ENCODE results near the gene CENPE.
A peak's percentile ranks its signal among the peaks of the same experiment; 100 is the strongest.
"Not testable (repeated sequence)": the region's sequence is repeated elsewhere in the genome, so short reads cannot be mapped to it uniquely, and the experiment has no call there.

Gene CENPE, protein sequence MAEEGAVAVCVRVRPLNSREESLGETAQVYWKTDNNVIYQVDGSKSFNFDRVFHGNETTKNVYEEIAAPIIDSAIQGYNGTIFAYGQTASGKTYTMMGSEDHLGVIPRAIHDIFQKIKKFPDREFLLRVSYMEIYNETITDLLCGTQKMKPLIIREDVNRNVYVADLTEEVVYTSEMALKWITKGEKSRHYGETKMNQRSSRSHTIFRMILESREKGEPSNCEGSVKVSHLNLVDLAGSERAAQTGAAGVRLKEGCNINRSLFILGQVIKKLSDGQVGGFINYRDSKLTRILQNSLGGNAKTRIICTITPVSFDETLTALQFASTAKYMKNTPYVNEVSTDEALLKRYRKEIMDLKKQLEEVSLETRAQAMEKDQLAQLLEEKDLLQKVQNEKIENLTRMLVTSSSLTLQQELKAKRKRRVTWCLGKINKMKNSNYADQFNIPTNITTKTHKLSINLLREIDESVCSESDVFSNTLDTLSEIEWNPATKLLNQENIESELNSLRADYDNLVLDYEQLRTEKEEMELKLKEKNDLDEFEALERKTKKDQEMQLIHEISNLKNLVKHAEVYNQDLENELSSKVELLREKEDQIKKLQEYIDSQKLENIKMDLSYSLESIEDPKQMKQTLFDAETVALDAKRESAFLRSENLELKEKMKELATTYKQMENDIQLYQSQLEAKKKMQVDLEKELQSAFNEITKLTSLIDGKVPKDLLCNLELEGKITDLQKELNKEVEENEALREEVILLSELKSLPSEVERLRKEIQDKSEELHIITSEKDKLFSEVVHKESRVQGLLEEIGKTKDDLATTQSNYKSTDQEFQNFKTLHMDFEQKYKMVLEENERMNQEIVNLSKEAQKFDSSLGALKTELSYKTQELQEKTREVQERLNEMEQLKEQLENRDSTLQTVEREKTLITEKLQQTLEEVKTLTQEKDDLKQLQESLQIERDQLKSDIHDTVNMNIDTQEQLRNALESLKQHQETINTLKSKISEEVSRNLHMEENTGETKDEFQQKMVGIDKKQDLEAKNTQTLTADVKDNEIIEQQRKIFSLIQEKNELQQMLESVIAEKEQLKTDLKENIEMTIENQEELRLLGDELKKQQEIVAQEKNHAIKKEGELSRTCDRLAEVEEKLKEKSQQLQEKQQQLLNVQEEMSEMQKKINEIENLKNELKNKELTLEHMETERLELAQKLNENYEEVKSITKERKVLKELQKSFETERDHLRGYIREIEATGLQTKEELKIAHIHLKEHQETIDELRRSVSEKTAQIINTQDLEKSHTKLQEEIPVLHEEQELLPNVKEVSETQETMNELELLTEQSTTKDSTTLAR (N-terminal part only)

DNA sequence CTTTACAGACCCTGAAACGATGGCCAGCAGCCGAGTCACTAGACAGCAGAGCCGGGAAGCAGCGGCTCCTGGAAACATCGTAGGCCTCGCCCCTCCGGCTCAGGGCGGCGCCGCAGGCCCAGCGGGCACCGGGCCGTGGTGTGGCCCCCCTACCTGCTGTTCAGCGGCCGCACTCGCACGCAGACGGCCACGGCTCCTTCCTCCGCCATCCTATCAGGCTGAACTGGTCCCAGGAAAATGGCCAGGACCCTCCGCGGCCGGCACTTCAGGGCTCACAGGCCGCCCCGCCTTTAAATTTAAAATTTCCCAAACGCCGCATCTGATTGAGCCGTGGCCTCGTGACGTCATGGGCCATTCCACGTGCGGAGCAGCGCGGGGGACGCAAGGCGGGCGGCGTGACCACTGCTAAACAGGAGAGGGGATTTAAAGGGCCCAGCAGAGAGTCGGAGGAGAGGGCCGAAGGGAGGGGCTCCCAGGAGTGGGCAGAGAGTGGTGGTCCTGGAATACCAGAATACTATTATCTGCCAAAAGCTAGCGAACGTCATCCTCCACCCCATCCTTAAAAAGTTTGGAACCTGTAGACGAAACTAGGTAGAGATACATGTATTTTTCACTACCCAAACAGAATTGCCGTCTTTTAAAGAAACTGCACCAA is at the start of gene CENPE:
TSS of gene CENPE (minus strand) at position 233 of the 655 bp plus-strand sequence. CDS start at position 209, 24 bp downstream.
- DNase-seq (ENCODE audit: low read depth): peak; percentile 93
- TF ChIP-seq, protein P1, sequence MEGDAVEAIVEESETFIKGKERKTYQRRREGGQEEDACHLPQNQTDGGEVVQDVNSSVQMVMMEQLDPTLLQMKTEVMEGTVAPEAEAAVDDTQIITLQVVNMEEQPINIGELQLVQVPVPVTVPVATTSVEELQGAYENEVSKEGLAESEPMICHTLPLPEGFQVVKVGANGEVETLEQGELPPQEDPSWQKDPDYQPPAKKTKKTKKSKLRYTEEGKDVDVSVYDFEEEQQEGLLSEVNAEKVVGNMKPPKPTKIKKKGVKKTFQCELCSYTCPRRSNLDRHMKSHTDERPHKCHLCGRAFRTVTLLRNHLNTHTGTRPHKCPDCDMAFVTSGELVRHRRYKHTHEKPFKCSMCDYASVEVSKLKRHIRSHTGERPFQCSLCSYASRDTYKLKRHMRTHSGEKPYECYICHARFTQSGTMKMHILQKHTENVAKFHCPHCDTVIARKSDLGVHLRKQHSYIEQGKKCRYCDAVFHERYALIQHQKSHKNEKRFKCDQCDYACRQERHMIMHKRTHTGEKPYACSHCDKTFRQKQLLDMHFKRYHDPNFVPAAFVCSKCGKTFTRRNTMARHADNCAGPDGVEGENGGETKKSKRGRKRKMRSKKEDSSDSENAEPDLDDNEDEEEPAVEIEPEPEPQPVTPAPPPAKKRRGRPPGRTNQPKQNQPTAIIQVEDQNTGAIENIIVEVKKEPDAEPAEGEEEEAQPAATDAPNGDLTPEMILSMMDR (IDR thresholded peaks at IDR 0.05; ENCODE audit: insufficient read depth, low read depth, low read length, missing control alignments): no peak
- H3K4me3 ChIP-seq (ENCODE audit: low read depth, low read length): peak within 1 kb of the TSS; percentile 86

DNA sequence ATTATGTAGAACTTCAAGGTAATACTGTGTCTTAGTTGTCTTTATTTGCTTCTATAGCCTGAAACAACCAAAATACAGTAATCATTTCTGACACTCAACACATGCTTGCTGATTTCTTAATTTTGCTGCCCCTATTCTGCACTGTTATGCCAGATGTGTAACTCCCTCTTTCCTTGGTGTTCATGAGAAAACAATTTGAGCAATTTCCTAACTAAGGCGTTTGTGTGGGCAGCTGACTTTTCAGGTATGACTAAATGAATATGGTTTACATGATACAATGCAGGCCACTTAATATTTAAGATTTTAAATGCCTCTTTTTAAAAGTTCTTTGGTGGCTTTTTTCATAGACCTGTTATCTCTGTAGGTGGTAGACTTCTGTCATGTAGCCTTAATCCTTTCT is 46.1 kb upstream of the CENPE start:
- TF ChIP-seq, protein P1 (IDR thresholded peaks at IDR 0.05; ENCODE audit: insufficient read depth, low read depth, low read length, missing control alignments): no peak
- DNase-seq (ENCODE audit: low read depth): no peak
- H3K4me3 ChIP-seq (ENCODE audit: low read depth, low read length): no peak overlapping the region

DNA sequence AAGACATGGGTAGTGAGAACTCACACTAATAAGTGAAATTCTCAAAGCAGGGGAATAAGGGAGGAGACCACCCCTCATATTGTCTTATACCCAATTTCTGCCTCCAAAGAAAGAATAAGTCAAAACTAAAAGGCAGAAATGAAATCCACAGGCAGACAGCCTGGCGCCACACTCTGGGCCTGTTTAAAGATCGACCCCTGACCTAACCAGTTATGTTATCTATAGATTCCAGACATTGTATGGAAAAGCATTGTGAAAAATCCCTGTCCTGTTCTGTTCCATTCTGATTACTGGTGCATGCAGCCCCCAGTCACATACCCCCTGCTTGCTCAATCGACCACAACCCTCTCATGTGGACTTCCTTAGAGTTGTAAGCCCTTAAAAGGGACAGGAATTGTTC is 32.8 kb upstream of the CENPE start:
- DNase-seq (ENCODE audit: low read depth); H3K4me3 ChIP-seq (ENCODE audit: low read depth, low read length): not testable (repeated sequence)

DNA sequence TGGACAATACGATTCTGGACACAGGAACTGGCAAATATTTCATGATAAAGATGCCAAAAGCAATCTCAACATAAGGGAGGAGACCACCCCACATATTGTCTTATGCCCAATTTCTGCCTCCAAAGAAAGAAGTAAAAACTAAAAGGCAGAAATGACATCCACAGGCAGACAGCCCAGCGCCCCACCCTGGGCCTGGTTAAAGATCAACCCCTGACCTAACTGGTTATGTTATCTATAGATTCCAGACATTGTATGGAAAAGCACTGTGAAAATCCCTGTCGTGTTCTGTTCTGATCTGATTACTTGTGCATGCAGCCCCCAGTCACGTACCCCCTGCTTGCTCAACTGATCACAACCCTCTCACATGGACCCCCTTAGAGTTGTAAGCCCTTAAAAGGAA is 25.4 kb upstream of the CENPE start:
- not testable (repeated sequence) for DNase-seq (ENCODE audit: low read depth); H3K4me3 ChIP-seq (ENCODE audit: low read depth, low read length)

DNA sequence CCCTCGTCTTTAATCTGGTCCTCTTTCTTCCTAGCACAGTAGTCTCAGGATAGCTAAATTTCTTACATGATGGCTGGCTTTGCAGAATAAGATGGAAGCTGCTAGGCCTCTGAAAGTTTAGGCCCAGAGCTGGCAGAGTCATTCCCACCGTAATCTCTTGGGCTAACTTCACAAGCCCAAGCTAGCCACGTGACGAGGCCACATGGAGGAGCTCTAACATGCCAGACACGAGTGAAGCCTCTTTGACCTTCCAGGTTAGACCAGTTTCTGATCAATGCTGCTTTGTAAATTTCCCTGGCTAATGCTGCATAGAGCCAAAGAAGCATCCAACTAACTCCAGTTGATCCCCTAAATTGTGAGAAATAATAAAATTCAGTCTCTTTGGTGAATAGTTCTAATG is 9.5 kb upstream of the CENPE start:
- TF ChIP-seq, protein P1 (IDR thresholded peaks at IDR 0.05; ENCODE audit: insufficient read depth, low read depth, low read length, missing control alignments): no peak
- H3K4me3 ChIP-seq (ENCODE audit: low read depth, low read length): no peak overlapping the region
- no peak for DNase-seq (ENCODE audit: low read depth)

DNA sequence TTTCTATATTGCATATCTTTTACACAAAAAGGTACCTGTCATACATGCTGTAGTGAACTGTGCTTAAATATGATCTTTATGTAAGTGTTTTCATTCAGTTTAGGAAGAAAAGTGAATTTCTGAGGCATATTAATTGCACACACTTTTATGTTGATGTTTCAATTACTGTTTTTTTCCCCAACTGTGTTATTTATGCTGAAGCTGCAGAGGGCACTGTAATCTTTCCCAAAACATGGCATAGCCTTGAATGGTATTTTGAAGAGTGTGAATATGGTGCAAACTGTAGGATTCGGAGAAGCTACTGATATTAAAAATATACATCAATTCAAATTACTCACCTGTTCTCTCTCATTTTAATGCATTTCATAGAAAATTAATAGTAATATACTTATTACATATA is 6.0 kb upstream of the CENPE start:
- no peak overlapping the region for H3K4me3 ChIP-seq (ENCODE audit: low read depth, low read length)
- TF ChIP-seq, protein P1 (IDR thresholded peaks at IDR 0.05; ENCODE audit: insufficient read depth, low read depth, low read length, missing control alignments): peak; percentile 17
- no peak for DNase-seq (ENCODE audit: low read depth)

DNA sequence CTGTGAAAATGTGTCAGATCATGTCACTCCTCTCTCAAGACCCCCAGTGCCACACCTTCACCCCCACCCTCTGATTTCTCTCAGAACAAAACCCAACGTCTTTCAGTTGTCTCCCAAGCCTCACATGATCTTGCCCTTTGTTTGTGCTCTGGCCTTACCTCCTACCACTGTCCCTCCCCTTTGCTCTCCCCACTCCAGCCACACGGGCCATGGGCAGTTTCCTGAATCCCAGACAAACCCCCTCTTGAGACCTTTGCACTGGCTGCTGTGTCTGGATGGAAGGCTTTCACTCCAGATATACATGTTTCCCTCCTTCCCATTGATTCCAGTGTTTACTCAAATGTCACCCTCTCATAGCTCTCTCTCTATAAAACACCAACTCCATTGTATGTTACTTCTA is 3.6 kb upstream of the CENPE start:
- TF ChIP-seq, protein P1 (IDR thresholded peaks at IDR 0.05; ENCODE audit: insufficient read depth, low read depth, low read length, missing control alignments): no peak
- H3K4me3 ChIP-seq (ENCODE audit: low read depth, low read length): no peak overlapping the region
- DNase-seq (ENCODE audit: low read depth): no peak

Measured in GM12865 (cell line).